CD4-positive, alpha-beta T cell treated with Interleukin-12 subunit alpha and Interleukin-12 subunit beta, for 1 hour (primary cell): ENCODE measurements around the gene AKT3.
A peak's percentile ranks its signal among the peaks of the same experiment; 100 is the strongest.

Experiments used
- DNase-seq: peaks from one replicate; pipeline ENCODE4 v3.0.0-alpha.2; 2020

The AKT3 gene

GRCh38 chr1:243730487-243731150 is 119.4 kb downstream of the AKT3 start:
- DNase-seq: no peak

DNA sequence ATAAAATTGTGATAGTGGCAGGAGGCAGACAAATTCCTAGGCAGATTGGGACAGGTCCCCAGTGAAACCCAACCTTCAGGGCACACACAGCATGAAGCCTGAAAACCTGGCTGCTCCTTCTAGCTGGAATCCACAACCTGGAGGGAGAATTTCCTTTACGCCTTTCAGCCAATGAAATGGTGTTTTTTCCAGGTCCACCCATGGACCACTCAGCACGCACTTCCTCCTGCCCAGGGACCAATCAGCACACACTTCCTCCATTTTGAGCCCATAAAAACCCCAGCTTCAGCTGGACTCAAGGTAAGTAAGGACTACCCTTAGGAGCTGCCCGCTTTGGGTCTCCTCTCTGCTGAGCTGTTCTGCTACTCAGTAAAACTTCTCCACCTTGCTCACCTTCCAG is 120.1 kb downstream of the AKT3 start:
- no peak for DNase-seq

GRCh38 chr1:243727503-243728203 is 122.4 kb downstream of the AKT3 start:
- DNase-seq: no peak

- no peak for DNase-seq
Observed at GRCh38 chr1:243726806-243727502, 123.1 kb downstream of the AKT3 start.

DNA sequence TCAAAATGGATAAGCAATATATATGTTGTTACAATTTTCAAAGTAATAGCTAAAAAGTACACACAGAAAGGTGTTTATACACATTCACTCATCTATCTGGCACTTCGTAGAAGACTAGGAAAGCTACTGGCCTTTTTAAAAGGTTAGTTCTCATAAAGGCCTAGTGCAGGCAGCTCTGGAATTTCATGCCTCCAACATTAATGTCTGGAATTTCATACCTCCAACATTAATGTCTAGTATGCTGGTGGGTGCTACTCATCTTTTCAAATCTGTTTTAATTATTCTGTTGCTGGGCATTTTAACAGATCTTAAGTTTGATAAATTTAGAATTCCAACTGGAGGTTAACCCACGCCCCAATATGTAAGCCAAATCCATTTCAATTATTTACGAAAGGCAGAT is 124.2 kb downstream of the AKT3 start:
- DNase-seq: no peak

DNA sequence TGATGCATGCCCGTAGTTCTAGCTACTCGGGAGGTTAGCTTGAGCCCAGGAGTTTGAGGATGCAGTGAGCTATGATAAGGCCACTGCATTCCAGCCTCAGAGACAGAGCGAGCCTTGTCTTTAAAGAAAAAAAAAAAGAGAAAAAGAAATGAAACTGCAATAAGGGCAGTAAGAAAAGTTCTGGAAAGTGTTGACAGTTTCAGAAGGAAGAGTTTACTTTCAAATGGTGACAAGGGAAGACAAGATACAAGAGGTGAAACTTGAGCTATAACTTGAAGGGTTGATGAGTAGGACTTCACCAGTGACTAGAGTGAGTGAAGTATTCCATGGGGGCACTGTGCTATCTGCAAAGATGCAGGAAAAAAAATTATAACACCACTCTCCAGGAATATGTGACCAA is 125.0 kb downstream of the AKT3 start:
- DNase-seq: no peak

DNA sequence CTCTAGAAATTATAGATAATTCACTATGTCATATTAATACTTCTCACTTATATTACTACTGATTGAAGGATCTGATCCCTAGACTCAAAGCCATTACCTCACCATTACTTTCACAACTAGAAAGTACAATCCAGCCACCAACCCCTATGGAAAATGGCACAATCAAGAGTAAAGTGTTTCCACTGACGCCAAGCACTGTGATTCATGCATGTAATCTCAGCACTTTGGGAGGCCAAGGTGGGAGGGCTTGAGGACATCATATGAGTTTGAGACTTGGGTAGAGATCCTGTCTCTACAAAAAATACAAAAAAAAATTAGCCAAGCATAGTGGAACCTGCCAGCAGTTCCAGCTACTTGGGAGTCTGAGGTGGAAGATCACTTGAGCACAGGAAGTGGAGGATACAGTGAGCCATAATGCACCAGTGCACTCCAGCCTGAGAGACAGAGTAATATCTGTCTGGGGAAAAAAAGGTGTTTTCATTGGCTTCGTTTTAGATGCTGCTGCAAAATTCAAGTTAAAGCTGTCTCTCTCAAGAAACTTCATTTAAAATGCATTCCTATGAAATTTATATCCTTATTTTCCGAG is 126.5 kb downstream of the AKT3 start:
- no peak for DNase-seq

DNA sequence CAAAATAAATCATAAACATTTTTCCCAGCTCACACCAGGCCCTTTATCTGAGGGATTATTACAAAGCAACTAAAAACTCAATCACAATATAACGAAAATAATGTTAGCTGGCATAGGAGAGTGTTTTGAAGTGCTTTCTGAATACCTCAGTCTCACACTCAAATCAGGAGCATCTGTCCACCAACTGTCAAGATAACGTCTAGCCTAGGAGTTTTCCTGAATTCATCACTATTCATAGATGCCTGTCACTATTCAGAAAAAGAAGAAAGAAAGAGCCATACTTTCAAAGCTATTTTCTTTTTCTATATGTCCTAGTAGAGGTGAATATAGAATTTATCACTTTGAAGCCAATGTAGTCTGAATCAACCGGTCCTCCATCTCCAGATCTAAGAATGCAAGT is 127.0 kb downstream of the AKT3 start:
- DNase-seq: no peak

DNA sequence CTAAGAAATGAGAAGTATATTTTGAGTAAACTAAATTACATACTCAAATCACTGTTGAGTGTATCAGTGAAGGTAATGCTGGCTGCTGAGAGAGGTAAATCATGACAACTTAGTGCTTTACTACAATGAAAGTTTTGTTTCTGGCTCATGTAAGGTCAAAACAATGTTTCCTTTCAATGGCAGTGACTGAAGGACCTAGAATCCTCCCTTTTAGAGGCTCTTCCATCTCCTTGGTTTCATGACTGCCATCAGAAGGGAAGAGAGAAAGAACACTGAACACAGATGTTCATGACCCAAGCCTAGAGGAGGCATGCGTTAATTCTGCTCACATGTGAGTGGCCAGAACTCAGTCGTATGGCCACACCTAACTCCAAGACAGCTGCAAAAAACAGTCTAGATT is 130.6 kb downstream of the AKT3 start:
- DNase-seq: no peak

- no peak for DNase-seq
Observed at GRCh38 chr1:243718893-243719292, 131.2 kb downstream of the AKT3 start.

DNA sequence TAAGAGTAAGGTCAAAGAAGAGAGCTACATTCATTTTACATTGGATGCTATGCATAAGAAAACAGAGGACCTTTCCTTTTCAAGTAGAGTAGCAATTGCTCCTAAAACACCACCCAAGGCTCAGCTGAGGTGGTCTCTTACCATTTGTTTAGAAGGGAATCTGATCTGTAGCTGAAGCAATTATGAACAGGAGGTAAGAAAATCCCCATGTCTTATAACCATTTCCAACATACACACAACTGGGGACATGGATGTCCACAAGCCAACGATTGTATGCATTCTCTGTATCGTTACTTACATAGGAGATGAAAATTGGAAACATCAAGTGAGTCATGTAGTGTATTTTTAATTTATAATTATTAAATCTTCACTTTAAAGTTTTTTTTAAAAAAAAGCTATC is 132.0 kb downstream of the AKT3 start:
- DNase-seq: no peak

GRCh38 chr1:243716906-243717305 is 133.1 kb downstream of the AKT3 start:
- no peak for DNase-seq

DNA sequence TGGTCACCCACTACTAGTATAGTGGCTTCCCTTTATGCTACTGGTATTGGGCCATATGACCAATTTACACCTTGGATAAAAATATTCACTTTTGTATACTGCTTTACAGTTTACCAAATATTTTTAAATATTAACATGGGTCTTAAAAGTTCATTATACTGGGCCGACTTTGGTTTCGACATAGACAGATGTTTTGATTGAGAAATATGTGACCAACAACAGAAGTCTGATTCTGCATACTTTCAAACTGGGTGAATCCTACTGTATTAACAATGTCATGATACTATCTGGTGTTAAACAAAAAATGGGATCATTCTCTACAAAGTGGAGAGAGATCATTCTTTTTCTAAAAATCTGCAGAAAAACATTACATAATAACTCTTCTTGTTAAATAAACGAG is 134.8 kb downstream of the AKT3 start:
- no peak for DNase-seq

GRCh38 chr1:243713470-243714186 is 136.4 kb downstream of the AKT3 start:
- no peak for DNase-seq

- no peak for DNase-seq
Observed at GRCh38 chr1:243712941-243713340, 137.1 kb downstream of the AKT3 start.

DNA sequence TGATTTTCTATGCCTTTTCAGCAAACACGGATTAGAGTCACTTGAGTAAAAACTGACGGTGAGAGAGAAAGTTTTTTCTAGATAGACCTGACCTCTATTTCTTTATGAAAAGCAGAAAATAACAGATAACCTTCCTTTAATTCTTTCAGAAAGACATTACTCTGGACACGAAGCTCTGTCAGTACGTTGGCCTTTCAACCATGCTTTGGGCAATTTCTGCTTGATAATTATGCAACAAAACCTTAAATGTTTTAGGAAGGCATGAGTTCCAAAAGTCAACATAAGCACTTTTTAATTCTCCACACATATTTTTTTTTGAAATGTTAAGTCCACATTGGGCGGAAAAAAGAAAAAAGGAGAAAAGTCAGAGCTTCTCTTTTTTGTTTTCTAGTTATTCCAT is 137.8 kb downstream of the AKT3 start:
- no peak for DNase-seq

DNA sequence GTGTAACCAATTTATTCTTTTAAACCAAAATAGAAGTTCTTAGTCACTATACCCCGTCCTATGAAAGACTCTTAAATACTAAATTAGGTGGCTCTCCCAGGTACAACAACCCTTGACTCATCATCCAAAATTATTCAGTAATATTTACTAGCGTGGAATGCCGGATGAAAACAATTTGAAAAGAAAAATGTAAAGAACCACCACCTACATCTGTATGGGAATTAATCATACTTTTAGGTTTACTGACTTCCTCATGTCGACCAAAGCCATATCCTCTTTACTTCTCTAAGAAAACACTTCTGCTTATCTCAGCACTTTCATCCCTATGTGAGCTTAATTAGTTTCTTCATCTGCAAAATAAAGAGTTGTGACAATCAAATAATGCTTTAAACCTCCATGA is 139.6 kb downstream of the AKT3 start:
- DNase-seq: no peak

DNA sequence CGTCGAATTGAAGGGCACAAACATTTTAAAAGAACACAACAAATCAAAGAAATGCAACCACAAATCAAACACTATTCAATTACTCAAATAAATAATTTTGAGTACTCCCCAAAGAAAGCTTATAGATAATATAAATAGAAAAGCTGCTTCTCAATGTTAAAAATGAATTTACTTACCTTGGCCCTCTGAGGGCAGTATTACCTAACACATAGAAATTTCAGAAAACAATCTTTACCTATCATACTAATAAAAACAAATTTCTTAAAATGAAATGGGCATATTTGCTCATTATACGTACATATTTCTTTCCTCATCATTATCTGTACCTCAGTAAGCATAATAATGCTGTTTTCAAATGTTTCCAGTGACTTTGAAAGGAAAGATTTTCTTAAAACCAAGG is 141.8 kb downstream of the AKT3 start:
- DNase-seq: peak; percentile 10

DNA sequence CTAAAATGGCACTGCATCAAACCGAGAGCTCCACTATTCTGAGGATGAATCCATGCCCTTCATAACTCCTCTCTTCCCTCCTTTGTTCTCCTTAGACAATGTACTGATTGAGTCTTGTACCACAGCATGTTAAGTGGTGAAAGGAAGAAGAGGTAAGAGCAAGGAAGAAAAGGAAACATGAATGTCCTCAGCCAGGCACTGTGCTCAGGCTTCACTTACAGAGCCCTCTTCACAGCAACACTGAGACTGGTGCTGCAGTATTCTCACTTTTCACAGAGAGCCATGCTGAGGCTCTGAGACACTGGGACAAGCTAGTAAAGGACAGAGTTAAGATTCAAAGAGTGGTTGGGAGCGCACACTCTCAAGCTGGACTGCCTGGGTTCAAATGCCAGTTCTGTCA is 143.5 kb downstream of the AKT3 start:
- DNase-seq: no peak

- DNase-seq: no peak
Observed at GRCh38 chr1:243705585-243705984, 144.5 kb downstream of the AKT3 start.

- no peak for DNase-seq
Observed at GRCh38 chr1:243701872-243702271, 148.2 kb downstream of the AKT3 start.

DNA sequence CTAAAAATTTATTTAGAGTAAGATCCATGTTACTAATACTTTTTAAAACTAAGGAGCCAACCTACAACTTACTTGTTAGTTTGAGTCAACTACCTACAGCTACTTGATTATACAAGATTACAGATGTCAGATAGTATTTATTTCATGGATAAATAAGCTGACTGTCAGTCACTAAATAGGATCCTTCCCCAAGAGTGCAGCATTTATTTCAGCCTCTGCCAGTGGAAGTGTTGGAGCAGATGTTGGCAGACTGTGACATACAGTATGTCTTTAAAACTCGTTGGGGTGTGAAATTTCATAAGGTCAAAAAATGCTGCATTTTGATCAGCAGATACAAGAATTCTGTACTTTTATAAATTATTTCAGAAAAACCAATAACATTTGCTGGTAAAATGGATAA is 156.2 kb downstream of the AKT3 start:
- no peak for DNase-seq

GRCh38 chr1:243686159-243686558 is 163.9 kb downstream of the AKT3 start:
- DNase-seq: no peak
